HFF-Myc (cell line): ENCODE data around the gene ABLIM3.

Source experiments
- DNase-seq: peaks from one replicate; pipeline ENCODE4 v3.0.0-alpha.2; 2011; ENCODE audit warnings: low read depth; ENCODE audit errors: extremely low read depth
- H3K4me3 ChIP-seq: replicated peaks from 2 replicates; pipeline ENCODE4 v1.5.1; 2011; ENCODE audit warnings: low read depth, mild to moderate bottlenecking, control low read depth, low read length
- TF ChIP-seq, protein P1 (sequence below): IDR thresholded peaks from 2 replicates; pipeline ENCODE4 v1.5.1; 2012; ENCODE audit warnings: mild to moderate bottlenecking, low read depth, low read length, control low read depth; ENCODE audit errors: missing control alignments

ABLIM3 gene

DNA sequence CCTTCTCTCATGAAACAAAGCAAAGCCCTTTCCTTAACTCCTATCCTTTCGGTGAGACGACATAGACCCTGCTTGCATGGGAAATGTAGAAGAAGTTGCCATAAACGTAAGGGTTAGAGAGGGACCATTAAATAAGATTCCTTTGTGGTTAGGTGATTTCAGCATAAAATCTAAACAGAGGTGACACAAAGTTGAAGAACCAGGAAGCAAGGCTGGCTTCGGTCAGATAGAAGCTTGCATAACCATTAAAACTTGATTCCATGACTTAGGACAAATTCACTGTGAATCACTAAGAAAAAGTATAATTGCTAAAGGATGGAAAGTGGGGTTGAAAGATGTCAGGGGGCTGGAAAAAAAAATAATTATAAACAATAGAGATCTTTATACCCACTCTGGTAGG lies 30.9 kb upstream of the ABLIM3 start:
- no peak for DNase-seq
- TF ChIP-seq, protein P1, sequence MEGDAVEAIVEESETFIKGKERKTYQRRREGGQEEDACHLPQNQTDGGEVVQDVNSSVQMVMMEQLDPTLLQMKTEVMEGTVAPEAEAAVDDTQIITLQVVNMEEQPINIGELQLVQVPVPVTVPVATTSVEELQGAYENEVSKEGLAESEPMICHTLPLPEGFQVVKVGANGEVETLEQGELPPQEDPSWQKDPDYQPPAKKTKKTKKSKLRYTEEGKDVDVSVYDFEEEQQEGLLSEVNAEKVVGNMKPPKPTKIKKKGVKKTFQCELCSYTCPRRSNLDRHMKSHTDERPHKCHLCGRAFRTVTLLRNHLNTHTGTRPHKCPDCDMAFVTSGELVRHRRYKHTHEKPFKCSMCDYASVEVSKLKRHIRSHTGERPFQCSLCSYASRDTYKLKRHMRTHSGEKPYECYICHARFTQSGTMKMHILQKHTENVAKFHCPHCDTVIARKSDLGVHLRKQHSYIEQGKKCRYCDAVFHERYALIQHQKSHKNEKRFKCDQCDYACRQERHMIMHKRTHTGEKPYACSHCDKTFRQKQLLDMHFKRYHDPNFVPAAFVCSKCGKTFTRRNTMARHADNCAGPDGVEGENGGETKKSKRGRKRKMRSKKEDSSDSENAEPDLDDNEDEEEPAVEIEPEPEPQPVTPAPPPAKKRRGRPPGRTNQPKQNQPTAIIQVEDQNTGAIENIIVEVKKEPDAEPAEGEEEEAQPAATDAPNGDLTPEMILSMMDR: no peak
- H3K4me3 ChIP-seq: no peak overlapping the region

DNA sequence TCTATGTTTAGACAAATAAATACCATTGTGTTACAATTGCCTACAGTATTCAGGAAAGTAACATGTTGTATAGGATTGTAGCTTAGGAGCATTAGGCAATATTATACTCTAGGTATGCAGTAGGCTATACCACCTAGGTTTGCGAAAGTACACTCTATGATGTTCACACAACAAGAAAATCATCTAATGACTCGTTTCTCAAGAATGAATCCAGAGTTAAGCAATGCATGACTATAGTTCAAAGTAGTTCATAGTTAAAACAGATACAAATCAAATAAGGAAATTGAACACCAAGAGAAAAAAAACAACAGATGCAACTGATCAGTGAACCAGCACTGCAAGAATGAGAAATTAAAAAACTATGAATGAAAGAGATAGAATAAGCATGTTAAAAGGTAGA lies 27.6 kb upstream of the ABLIM3 start:
- no peak for DNase-seq
- H3K4me3 ChIP-seq: no peak overlapping the region
- TF ChIP-seq, protein P1: no peak

DNA sequence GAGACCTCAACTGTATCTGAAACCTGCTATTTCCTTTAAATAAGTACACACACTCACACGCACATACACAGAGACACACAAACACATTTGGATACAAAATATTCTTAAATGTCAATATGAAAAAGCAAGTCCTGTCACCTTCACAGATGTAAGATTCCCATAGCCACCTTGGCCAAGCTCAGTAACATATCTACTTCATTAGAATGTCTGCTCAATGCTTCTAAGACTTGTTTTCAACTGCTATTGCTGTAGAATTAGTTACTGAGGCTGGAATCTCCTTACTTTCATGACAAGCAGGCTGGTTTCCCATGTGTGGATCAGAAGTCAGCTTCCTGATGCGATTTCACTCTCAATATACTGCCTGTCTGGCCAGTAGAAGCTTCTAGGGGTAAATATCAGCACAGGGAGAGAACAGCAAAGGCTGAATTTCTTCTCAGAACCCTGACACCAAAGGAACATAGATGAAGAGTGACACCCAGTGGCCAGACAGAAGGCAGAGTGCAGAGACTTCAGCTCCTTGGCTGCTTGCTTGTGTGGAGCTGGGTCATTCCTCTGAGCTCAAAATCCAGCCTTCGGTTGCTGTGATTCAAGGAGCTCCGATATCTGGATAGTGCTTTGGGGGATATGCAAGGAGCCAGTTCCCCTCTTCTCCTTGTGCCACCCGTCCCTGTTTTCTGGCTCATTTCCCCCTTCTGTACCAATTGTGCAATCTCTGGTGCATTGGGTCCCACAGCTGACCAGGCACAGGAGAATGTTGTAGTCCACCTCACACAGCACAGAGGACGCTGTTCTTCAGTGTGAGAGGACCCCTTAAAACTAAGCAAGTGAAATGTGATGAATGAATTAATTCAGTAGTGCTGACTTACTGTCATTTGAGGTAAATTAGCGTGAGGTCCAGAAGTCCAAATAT lies 26.6 kb upstream of the ABLIM3 start:
- no peak overlapping the region for H3K4me3 ChIP-seq
- TF ChIP-seq, protein P1: peak; percentile 87
- peak; percentile 74 for DNase-seq

DNA sequence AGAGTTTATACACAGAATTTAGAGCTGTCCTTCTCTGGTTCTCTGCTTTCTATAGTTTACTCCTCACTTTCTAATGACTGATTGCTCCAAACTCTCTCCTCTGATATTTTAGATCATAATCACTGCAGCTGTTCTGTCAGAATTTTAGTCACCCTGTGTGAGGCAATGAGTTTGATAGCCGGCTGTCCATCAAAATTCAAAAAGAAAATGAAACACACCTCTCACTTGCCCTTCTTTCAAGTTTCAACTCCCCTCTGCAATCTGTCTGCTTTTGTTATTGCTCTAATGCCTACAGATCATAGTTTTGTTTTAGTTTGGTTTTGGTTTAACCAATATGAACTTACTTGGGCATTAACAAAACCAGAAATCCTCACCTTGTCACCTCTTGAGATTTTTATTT lies 23.3 kb upstream of the ABLIM3 start:
- TF ChIP-seq, protein P1: no peak
- DNase-seq: no peak

DNA sequence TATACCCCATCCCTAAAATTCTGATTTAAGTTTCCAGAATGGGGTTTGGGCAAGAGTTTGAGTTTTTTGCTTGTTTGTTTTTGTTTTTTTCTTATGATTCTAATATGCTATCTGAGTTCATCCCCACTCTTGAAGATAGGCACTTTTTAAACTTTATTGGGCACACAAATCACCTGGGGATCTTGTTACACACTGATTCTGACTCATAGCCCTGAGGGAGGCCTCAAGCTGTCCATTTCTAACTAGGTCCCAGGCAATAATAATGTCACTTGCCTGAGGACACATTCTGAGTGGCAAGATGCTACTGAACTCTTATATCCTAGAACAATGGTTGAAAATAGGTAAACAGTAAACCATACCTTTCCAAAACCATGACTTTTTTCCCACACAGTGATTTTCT lies 22.8 kb upstream of the ABLIM3 start:
- DNase-seq: no peak
- TF ChIP-seq, protein P1: no peak
- no peak overlapping the region for H3K4me3 ChIP-seq

More for the DNA sequence above, 23.3 kb upstream of the ABLIM3 start:
- H3K4me3 ChIP-seq: no peak overlapping the region

DNA sequence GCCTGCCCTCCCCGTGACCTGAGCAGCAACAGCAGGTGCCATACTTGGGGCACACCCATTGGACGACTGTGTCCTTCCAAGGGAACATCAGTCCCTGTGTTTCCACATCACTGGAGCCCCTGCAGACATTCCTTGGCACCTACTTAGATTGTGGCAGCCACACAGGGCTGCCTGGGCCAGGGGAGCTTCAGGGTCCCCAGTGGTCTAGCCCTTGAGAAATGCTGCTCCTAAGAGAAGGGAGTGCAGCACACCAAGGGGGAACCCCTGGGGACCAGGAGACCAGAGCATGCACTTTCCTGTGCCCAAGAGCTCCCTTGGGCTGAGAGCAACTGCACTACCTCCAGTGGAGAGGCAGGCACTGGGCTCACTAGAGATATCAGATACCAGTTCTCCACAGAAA lies 20.1 kb upstream of the ABLIM3 start:
- TF ChIP-seq, protein P1: no peak
- H3K4me3 ChIP-seq: no peak overlapping the region
- no peak for DNase-seq

DNA sequence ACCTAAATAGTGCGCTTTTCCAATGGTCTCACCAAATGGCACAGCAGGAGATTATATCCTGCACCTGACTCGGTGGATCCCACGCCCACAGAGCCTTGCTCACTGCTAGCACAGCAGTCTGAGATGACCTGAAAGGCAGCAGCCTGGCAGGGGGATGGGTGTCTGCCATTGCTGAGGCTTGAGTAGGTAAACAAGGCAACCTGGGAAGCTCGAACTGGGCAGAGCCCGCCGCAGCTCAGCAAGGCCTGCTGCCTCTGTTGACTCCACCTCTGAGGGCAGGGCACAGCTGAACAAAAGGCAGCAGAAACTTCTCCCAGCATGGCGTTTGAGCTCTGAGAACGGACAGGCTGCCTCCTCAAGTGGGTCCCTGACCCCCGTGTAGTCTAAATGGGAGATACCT lies 18.1 kb upstream of the ABLIM3 start:
- DNase-seq: no peak
- H3K4me3 ChIP-seq: no peak overlapping the region
- TF ChIP-seq, protein P1: no peak
